Femur (tissue), 1 donor: ENCODE data around the gene AQP4.

Experiments used
- DNase-seq: peaks from one replicate; pipeline ENCODE4 v3.0.0-alpha.2; 2017

The AQP4 gene

GRCh38 chr18:26865557-26865956 is at the start of gene AQP4:
Gene AQP4 (minus strand): TSS chr18:26865707. CDS start chr18:26865689, 18 bp downstream.
- DNase-seq, result peak; percentile 36

GRCh38 chr18:26911840-26912239 is 46.3 kb upstream of the AQP4 start:
- no peak for DNase-seq

- no peak for DNase-seq
Measured at GRCh38 chr18:26909599-26910290, 44.2 kb upstream of the AQP4 start.

GRCh38 chr18:26908906-26909305 is 43.4 kb upstream of the AQP4 start:
- DNase-seq, result no peak

- no peak for DNase-seq
Measured at GRCh38 chr18:26902291-26902690, 36.8 kb upstream of the AQP4 start.

- DNase-seq, result no peak
Measured at GRCh38 chr18:26901020-26901419, 35.5 kb upstream of the AQP4 start.

GRCh38 chr18:26894426-26894825 is 28.9 kb upstream of the AQP4 start:
- no peak for DNase-seq

- peak; percentile 67 for DNase-seq
Measured at GRCh38 chr18:26893996-26894395, 28.5 kb upstream of the AQP4 start.

GRCh38 chr18:26888259-26888658 is 22.8 kb upstream of the AQP4 start:
- no peak for DNase-seq

- DNase-seq, result no peak
Measured at GRCh38 chr18:26875040-26875654, 9.6 kb upstream of the AQP4 start.

- DNase-seq, result no peak
Measured at GRCh38 chr18:26874283-26874682, 8.8 kb upstream of the AQP4 start.

GRCh38 chr18:26869640-26870039 is 4.1 kb upstream of the AQP4 start:
- no peak for DNase-seq

GRCh38 chr18:26868968-26869586 is 3.6 kb upstream of the AQP4 start:
- no peak for DNase-seq

GRCh38 chr18:26867471-26867870 is 2.0 kb upstream of the AQP4 start:
- DNase-seq, result no peak

GRCh38 chr18:26864658-26865057 is 849 bp downstream of the AQP4 start:
- DNase-seq, result no peak

GRCh38 chr18:26863921-26864497 is 1.5 kb downstream of the AQP4 start:
- no peak for DNase-seq

GRCh38 chr18:26863122-26863879 is 2.2 kb downstream of the AQP4 start:
- peak; percentile 64 for DNase-seq

- no peak for DNase-seq
Measured at GRCh38 chr18:26862084-26862483, 3.4 kb downstream of the AQP4 start.

- no peak for DNase-seq
Measured at GRCh38 chr18:26854292-26854881, 11.1 kb downstream of the AQP4 start.

- DNase-seq, result no peak
Measured at GRCh38 chr18:26853401-26853800, 12.1 kb downstream of the AQP4 start.

- DNase-seq, result no peak
Measured at GRCh38 chr18:26843760-26844159, 21.7 kb downstream of the AQP4 start.

GRCh38 chr18:26840965-26841364 is 24.5 kb downstream of the AQP4 start:
- no peak for DNase-seq

GRCh38 chr18:26839609-26840008 is 25.9 kb downstream of the AQP4 start:
- no peak for DNase-seq
